Measurements from ENCODE around the gene MED20. TPM values are rescaled to one million over a fixed set of nuclear protein-coding genes. Genes with fewer than 3 reads are reported as not detected.

MED20 gene
- polyA plus RNA-seq, 1 experiment: 34.4 TPM

DNA sequence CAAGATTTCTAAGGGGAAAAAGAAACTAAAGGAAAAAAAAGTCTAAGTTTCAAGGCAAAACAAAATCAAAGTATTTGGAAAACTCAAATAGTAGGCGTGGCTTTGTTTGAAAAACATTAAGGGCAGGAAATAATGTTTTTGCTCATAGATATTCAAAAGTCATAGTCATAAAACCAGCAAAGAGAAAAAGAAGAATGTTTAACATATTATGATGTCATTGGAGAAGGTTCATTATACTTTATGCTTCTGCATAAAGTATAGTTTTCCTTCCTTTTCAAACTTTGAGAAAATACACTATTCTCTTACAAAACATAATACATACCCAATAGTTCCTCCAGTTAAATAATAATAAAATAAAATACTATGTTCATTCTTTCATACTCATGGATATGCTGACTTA, 39.4 kb downstream of the MED20 start:
- H3K36me3 ChIP-seq (ENCODE audit: control insufficient read depth, insufficient read depth, low read length): no peaks in the 10 kb centered on the region; the same call in 1 of the 2 replicates
- ChIA-PET CTCF (interaction anchor here (1.2 kb wide), 1 partner anchor 95 kb away, joined by 3 read pairs; no protein-coding TSS in a partner anchor), POLR2A (no interaction called here)
- no peaks in the 10 kb centered on the region for H3K27me3 ChIP-seq (ENCODE audit: control insufficient read depth, insufficient read depth, low read length)
- TF ChIP-seq, protein P1, sequence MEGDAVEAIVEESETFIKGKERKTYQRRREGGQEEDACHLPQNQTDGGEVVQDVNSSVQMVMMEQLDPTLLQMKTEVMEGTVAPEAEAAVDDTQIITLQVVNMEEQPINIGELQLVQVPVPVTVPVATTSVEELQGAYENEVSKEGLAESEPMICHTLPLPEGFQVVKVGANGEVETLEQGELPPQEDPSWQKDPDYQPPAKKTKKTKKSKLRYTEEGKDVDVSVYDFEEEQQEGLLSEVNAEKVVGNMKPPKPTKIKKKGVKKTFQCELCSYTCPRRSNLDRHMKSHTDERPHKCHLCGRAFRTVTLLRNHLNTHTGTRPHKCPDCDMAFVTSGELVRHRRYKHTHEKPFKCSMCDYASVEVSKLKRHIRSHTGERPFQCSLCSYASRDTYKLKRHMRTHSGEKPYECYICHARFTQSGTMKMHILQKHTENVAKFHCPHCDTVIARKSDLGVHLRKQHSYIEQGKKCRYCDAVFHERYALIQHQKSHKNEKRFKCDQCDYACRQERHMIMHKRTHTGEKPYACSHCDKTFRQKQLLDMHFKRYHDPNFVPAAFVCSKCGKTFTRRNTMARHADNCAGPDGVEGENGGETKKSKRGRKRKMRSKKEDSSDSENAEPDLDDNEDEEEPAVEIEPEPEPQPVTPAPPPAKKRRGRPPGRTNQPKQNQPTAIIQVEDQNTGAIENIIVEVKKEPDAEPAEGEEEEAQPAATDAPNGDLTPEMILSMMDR (IDR thresholded peaks at IDR 0.05; ENCODE audit: insufficient read depth, low read depth, low read length): no peak
- DNase-seq (ENCODE audit: low read depth): no peak
- no peak overlapping the region for H3K4me3 ChIP-seq (ENCODE audit: low read depth, low read length)

DNA sequence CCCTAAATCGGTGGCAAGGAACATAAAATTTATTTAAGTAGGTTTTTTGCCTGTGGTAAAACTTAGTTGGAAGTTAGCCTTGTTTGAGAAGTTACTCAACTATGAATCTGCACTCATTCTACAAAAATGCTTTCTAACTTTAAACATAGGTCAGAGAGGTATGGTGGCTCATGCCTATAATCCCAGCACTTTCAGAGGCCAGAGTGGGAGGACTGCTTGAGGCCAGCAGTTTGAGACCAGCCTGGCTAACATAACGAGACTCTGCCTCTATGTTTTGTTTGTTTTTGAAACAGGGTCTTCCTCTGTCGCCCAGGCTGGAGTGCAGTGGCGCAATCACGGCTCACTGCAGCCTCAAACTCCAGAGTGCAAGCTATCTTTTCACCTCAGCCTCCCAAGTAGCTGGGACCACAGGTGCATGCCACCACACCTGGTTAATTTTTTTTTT, 42.0 kb downstream of the MED20 start:
- ChIA-PET POLR2A (no interaction called here), CTCF (interaction anchor here (0.7 to 1.4 kb wide), 3 partner anchors 9 to 42 kb away, joined by 3 read pairs; partner anchors contain the start of gene MED20)
- peak; percentile 72 for DNase-seq (ENCODE audit: low read depth)
- TF ChIP-seq, protein P1 (IDR thresholded peaks at IDR 0.05; ENCODE audit: insufficient read depth, low read depth, low read length): no peak
- H3K4me3 ChIP-seq (ENCODE audit: low read depth, low read length): no peak overlapping the region
- no peaks in the 10 kb centered on the region for H3K36me3 ChIP-seq (ENCODE audit: control insufficient read depth, insufficient read depth, low read length)
- H3K27me3 ChIP-seq (ENCODE audit: control insufficient read depth, insufficient read depth, low read length): no peaks in the 10 kb centered on the region

DNA sequence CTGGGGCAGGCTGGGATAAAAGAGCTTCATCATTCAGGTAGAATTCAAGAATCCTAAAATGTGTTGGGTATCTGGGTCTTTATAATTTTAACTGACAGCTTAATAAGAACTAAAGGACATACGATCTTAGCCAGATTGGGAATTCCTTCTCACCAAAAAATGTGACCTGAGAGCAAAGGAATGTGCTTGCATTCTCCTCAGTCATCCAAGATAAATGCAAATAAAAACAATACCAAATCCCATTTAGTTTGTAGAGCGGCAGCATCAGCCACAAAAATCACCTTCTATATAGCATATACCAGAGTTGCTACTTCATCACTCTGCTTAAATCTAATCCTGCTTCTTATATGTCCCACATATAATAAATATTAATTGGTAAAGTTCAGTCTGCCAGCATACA, 42.7 kb downstream of the MED20 start:
- CTCF ChIA-PET: interaction anchor here (1.0 to 1.6 kb wide), 2 partner anchors 31 to 43 kb away, joined by 3 to 5 read pairs; partner anchors contain the start of genes BYSL and MED20
- no peak overlapping the region for H3K4me3 ChIP-seq (ENCODE audit: low read depth, low read length)
- POLR2A ChIA-PET: no interaction called here

DNA sequence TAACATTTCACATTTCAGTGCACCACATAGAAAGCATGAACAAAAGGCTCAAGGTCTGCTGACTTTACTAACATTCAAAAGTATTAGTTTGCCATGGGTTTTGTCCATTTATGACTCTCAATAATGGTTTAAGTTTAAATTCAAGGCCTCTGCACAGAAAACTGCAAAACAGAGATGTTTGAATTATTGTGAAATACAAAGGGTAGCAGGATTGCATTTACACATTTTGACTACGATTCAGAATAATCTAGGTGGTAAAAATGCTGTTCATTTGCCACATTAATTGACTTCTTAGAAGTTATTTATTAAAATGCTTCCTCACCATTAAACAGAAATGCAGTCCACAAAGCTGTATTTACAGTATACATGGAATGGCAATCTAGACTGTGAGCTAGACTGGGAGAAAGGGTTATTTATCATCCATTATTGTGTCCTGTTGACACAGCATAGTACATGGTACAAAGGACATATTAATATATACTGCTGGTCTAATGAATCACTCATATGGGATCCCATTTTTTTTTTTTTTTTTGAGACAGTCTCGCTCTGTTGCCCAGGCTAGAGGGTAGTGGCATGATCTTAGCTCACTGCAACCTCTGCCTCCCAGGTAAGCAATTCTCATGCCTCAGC, 43.8 kb downstream of the MED20 start:
- DNase-seq (ENCODE audit: low read depth): no peak
- Histone ChIP-seq H3K4me3 (ENCODE audit: low read depth, low read length) (no peak overlapping the region), H3K27me3 (ENCODE audit: control insufficient read depth, insufficient read depth, low read length) (no peaks in the 10 kb centered on the region), H3K36me3 (ENCODE audit: control insufficient read depth, insufficient read depth, low read length) (no peaks in the 10 kb centered on the region)
- TF ChIP-seq, protein P1 (IDR thresholded peaks at IDR 0.05; ENCODE audit: insufficient read depth, low read depth, low read length): no peak
- CTCF ChIA-PET: interaction anchor here (0.6 to 1.6 kb wide), 3 partner anchors 30 to 275 kb away, joined by 3 to 5 read pairs (median 3); partner anchors contain the start of genes BYSL and MED20
- POLR2A ChIA-PET: no interaction called here

More for the DNA sequence above, 42.7 kb downstream of the MED20 start:
- Histone ChIP-seq H3K36me3 (ENCODE audit: control insufficient read depth, insufficient read depth, low read length) (no peaks in the 10 kb centered on the region), H3K27me3 (ENCODE audit: control insufficient read depth, insufficient read depth, low read length) (no peaks in the 10 kb centered on the region)
- peak; percentile 31 for DNase-seq (ENCODE audit: low read depth)
- TF ChIP-seq, protein P1 (IDR thresholded peaks at IDR 0.05; ENCODE audit: insufficient read depth, low read depth, low read length): no peak

DNA sequence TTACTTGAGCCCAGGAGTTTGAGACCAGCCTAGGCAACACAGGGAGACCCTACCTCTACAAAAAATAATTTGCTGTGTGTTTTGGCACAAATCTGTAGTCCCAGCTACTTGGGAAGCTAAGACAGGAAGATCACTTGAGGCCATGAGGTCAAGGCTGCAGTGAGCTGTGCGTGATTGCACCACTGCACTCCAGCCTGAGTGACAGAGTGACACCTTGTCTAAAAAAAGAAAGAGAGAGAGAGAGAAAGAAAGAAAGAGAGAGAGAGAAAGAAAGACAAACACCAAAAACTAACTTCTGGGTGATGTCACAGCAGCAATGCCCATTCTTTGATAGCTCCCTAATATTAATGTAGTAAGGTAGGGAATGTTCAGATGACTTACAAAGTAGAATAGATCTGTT, 46.2 kb downstream of the MED20 start:
- DNase-seq (ENCODE audit: low read depth): no peak
- Histone ChIP-seq H3K36me3 (ENCODE audit: control insufficient read depth, insufficient read depth, low read length) (no peaks in the 10 kb centered on the region), H3K27me3 (ENCODE audit: control insufficient read depth, insufficient read depth, low read length) (no peaks in the 10 kb centered on the region), H3K4me3 (ENCODE audit: low read depth, low read length) (no peak overlapping the region)
- POLR2A ChIA-PET: no interaction called here
- CTCF ChIA-PET: interaction anchor here (1.6 kb wide), 1 partner anchor 46 kb away, joined by 4 read pairs; the partner anchor contains the start of genes BYSL and MED20
- TF ChIP-seq, protein P1 (IDR thresholded peaks at IDR 0.05; ENCODE audit: insufficient read depth, low read depth, low read length): no peak
